OCI-LY1 (cell line): Measurements from ENCODE around the gene SLC40A1.

Experiments
- EZH2 ChIP-seq: fragments of 200-600 bp; sonication (generic), shearing (Covaris generic); IDR thresholded peaks from 2 replicates; pipeline ENCODE4 v1.8.0; 2017; ENCODE audit warnings: borderline replicate concordance, mixed run types, mild to moderate bottlenecking, antibody characterized with exemption, low read length, moderate library complexity, mixed read lengths
- TF ChIP-seq, protein P1 (sequence below): fragments of 200-600 bp; sonication (generic), shearing (Covaris generic); IDR thresholded peaks from 2 replicates; pipeline ENCODE4 v1.5.1; 2017; ENCODE audit warnings: mild to moderate bottlenecking, antibody characterized with exemption, low read length, moderate library complexity, mixed read lengths

DNA sequence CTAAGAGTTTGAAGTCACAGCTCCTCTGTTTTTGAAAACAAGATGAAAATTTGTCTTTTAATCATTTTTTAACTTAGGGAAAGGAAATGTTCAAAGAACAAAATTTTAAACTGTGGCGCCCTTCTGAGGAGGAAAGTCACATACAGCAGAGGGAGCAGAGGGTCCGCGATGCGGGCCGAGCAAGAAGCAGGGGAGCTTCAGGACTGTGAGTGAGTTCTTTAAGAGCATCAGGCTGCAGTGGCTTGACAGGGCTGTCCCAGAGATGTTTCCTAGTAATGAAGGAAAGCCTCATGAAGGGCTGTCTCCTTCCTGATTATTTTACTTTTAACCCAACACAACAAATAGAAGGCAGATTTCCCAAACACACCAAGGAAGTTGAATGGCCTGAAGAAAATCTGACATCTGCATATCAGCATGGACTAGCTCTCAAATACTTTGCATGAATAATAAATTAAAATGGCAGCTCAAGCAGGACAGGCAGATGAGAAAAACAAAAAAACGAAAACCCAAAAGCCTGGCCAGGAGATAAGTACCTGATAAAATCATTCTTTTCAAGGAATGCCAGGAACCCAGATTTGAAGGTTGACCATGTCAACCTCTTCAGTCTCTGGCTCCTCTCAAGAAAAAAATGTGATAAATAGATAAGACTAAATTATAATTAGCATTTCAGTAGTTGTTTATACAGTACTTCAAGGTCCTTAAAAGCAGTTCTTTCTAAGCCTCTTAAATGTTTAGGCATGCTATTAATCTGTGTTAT is 60.8 kb downstream of the SLC40A1 start:
- TF ChIP-seq, protein P1, sequence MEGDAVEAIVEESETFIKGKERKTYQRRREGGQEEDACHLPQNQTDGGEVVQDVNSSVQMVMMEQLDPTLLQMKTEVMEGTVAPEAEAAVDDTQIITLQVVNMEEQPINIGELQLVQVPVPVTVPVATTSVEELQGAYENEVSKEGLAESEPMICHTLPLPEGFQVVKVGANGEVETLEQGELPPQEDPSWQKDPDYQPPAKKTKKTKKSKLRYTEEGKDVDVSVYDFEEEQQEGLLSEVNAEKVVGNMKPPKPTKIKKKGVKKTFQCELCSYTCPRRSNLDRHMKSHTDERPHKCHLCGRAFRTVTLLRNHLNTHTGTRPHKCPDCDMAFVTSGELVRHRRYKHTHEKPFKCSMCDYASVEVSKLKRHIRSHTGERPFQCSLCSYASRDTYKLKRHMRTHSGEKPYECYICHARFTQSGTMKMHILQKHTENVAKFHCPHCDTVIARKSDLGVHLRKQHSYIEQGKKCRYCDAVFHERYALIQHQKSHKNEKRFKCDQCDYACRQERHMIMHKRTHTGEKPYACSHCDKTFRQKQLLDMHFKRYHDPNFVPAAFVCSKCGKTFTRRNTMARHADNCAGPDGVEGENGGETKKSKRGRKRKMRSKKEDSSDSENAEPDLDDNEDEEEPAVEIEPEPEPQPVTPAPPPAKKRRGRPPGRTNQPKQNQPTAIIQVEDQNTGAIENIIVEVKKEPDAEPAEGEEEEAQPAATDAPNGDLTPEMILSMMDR: no peak
- no peak for TF ChIP-seq EZH2
